C4-2B (cell line): ENCODE measurements around the gene PSMB2.

ENCODE experiments used
- ZFX ChIP-seq: fragments of 450-650 bp; IDR thresholded peaks from 2 replicates; pipeline ENCODE4 v1.6.1; 2017
- TF ChIP-seq, protein P1 (sequence below): fragments of 450-650 bp; conservative IDR thresholded peaks from 2 replicates; pipeline ENCODE4 v1.5.1; 2017; ENCODE audit warnings: mild to moderate bottlenecking

DNA sequence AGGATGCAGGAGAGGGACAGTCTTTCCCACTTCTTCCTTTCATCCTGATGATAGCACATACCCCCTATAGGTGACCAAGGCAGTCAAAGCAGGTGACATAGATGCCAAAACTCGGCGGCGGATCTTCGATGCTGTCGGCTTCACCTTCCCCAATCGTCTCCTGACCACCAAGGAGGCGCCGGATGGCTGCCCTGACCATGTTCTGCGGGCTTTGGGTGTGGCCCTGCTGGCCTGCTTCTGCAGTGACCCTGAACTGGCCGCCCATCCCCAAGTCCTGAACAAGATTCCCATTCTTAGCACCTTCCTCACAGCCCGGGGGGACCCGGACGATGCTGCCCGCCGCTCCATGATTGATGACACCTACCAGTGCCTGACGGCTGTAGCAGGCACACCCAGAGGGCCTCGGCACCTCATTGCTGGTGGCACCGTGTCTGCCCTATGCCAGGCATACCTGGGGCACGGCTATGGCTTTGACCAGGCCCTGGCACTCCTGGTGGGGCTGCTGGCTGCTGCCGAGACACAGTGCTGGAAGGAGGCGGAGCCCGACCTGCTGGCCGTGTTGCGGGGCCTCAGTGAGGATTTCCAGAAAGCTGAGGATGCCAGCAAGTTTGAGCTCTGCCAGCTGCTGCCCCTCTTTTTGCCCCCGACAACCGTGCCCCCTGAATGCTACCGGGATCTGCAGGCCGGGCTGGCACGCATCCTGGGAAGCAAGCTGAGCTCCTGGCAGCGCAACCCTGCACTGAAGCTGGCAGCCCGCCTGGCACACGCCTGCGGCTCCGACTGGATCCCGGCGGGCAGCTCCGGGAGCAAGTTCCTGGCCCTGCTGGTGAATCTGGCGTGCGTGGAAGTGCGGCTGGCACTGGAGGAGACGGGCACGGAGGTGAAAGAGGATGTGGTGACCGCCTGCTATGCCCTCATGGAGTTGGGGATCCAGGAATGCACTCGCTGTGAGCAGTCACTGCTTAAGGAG lies 80.8 kb downstream of the PSMB2 start:
- TF ChIP-seq, protein P1, sequence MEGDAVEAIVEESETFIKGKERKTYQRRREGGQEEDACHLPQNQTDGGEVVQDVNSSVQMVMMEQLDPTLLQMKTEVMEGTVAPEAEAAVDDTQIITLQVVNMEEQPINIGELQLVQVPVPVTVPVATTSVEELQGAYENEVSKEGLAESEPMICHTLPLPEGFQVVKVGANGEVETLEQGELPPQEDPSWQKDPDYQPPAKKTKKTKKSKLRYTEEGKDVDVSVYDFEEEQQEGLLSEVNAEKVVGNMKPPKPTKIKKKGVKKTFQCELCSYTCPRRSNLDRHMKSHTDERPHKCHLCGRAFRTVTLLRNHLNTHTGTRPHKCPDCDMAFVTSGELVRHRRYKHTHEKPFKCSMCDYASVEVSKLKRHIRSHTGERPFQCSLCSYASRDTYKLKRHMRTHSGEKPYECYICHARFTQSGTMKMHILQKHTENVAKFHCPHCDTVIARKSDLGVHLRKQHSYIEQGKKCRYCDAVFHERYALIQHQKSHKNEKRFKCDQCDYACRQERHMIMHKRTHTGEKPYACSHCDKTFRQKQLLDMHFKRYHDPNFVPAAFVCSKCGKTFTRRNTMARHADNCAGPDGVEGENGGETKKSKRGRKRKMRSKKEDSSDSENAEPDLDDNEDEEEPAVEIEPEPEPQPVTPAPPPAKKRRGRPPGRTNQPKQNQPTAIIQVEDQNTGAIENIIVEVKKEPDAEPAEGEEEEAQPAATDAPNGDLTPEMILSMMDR: no peak
- no peak for TF ChIP-seq ZFX
